GM19043 (cell line): ENCODE data around the gene ITGB6.
"Not testable (repeated sequence)": the region's sequence is repeated elsewhere in the genome, so short reads cannot be mapped to it uniquely, and the experiment has no call there.

Source experiments
- ATAC-seq: cut with Tn5 transposase; IDR thresholded peaks from one replicate; pipeline ENCODE4 v1.9.1; 2021; ENCODE audit warnings: low read depth; ENCODE audit not compliant: unreplicated experiment

ITGB6 gene

DNA sequence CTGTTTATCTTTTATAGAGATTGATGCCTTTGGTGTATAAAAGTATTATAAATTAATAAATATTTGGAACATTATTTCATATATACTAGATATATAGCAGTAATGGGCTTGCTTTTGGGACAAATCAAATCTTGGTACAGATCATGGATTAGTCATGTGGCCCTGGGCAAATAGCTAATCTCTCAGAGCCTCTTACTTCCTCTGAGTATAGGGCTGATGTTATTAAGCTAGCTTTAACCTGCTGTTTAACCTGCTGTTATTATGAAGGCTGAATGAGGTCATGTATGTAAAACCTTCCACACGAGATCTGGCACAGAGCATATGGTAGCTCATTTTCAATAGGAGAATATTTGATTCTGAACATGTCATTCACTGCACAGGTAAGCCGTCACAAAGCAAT, 5.7 kb downstream of the ITGB6 start:
- ATAC-seq: no peak

DNA sequence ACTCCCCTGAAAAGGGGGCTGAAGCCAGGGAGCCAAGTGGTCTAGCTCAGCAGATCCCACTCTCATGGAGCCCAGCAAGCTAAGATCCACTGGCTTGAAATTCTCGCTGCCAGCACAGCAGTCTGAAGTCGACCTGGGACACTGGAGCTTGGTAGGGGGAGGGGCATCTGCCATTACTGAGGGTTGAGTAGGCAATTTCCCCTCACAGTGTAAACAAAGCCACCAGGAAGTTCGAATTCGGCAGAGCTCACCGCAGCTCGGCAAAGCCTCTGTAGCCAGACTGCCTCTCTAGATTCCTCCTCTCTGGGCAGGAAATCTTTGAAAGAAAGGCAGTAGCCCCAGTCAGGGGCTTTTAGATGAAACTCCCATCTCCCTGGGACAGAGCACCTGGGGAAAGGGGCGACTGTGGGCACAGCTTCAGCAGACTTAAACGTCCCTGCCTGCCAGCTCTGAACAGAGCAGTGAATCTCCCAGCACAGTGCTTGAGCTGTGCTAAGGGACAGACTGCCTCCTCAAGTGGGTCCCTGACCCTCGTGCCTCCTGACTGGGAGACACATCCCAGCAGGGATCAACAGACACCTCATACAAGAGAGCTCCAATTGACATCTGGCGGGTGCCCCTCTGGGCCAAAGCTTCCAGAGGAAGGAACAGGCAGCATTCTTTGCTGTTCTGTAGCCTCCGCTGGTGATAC, 18.8 kb downstream of the ITGB6 start:
- ATAC-seq: not testable (repeated sequence)

DNA sequence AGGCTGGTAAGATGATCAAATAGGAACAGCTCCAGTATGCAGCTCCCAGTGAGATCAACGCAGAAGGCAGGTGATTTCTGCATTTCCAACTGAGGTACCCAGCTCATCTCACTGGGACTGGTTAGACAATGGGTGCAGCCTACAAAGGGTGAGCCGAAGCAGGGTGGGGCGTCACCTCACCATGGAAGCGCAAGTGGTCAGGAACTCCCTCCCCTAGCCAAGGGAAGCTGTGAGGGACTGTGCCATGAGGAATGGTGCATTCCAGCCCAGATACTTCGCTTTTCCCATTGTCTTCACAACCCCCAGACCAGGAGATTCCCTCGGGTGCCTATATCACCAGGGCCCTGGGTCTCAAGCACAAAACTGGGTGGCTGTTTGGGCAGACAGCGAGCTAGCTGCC, 19.4 kb downstream of the ITGB6 start:
- not testable (repeated sequence) for ATAC-seq

DNA sequence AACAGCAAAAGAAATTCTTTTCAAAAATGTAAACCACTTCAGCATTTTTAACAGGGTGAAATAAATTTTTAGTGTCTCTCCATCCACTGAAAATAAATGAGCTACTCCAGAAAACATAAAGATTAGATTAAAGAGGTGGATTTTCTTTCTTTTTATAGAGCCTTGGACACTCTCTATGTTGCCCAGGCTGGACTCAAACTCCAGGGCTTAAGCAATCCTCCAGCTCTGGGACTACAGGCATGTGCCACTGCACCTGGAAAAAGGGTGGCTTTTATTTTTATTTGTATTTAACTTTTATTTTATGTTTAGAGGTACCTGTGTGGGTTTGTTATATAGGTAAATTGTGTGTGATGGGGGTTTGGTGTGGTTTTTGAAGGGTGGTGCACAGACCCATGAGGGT, 19.9 kb downstream of the ITGB6 start:
- ATAC-seq: no peak

DNA sequence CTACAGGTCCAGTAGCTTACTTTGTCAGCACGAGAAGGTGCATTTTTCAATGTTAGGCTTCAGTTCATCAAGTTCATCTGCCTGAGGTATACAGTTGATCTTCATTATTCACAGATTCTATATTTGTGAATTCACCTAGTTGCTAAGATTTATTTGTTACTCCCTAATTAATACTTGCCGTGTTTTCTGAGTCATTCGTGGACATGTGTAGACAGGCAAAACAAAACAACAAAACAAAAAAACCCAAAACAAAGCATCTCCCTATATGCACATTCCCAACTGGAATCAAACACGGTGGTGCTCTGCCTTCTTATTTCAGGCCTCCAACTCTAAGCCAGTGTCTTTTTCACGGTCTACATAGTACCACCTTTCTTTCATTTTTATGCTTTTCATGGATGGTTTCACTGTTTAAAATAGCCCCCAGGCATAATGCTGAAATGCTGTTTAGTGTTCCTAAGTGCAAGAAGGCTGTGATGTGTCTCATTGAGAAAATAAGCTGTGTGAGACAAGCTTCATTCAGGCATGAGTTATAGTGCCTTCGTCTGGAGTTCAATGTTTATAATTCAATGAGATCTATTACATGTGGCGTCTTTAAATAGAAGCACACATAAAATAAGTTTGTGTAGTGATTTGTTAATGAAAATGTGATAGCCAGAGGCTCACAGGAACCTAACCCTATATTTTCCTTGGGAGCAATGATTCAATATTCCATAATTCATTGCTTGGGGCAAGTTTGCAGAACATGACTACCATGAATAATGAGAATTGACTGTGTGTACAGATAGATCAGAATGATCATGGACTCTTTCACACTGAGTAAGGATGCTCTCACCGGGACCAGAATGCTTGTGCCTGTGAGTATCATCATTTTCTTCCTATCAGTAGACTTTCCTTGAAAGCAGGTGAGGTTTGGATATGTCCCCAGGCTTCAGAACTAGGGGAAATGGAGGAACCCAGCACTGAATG, 24.6 kb downstream of the ITGB6 start:
- no peak for ATAC-seq

DNA sequence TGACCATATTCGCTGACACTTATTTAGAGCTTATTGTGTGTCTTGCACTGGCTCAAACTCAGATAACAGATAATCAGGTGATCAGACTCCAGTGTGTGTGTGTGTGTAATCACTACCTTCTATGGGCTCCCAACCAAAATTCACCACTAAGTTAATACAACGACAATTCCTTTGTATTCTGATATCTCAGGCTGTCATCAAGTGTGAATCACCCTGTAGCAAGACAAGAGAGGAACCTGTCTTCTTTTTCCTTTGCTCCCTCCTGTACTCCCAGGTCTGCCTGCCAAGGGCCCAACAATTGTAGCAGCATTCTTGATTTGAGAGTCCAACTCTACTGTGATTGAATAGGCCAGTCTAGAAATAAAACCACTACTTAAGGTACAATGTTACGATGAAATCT, 25.8 kb downstream of the ITGB6 start:
- ATAC-seq: no peak

DNA sequence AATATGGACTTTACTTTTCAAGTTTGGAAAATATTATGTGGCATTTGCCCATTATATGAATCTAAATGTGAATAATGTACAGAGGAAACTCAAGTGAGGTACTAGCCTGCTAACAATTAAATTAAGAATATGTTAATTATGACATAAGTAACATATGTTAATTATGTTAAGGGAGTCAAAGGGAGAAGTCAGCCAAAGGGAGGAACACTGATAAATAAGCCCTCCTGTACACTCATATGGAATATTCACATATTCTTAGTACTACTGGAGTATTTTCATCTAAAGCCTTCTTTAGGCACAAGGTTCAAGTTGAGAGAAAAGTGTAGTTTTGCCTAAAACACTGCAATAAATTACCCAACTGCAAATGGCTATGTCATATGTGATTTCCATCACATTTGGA, 30.1 kb downstream of the ITGB6 start:
- ATAC-seq: no peak

DNA sequence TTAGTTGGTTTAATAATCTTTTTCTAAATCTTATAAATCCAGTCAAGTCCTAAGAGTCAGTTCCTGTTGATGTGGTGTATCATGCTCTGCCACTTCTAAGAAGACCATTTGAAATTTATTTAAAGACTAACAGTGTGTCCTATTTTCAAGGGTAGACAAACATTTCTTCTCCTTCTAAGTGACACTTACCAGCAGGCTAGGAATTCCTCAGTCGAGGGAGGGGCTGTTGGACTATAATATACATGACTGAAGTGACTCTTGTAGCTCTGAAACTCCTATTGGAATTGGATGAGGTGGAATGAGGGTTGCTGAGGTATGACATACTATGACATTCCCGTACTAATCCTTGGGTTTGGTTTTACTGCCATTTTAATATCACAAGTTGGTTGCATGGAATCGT, 30.6 kb downstream of the ITGB6 start:
- no peak for ATAC-seq

DNA sequence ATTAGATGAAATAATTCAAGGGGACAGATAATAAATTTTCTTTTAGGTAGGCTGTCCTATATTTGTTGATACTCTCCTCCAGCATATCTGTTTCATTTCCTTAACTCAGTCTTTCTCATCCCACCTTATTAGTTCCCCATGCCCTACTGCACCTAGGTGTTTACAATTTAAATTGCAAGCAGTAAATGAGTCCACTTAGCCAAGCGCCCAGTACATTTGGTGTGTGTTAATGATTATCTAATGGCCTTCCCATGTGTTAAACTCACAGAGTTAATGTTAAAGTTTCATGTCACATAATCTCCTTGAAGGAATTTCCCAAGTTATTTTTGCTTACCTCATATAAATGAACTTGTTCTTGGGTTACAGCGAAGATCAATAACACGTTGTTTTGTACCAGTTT, 31.2 kb downstream of the ITGB6 start:
- no peak for ATAC-seq

DNA sequence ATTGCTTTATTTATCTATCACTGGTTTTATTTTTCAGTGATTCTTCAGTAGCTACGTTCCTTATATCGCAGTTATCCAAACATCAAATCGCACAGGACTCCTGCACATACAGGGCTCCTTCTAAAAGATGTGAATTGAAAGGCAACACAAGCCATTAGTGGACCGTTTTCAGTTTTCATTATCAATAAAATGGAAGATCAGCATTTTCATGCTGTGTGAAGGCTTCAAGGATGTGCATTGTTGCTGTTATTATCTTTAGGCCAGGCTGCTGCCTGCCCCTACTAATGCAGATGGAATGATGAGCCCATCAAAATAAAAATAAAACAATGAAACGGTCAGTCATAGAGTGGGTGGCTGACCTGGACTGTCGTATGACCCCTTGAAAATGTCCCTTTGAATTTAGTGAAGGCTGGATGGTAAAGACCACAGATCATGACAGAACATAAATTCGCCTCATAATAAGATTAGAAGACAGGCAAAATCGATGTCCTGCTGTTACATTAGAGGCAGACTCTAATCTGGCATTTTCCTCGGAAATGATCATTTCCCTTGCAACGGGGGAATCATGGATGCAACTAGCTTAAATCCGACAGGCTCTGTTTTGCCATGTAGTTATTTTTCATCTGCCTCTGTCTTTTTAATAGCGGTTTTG, 32.9 kb downstream of the ITGB6 start:
- ATAC-seq: no peak

DNA sequence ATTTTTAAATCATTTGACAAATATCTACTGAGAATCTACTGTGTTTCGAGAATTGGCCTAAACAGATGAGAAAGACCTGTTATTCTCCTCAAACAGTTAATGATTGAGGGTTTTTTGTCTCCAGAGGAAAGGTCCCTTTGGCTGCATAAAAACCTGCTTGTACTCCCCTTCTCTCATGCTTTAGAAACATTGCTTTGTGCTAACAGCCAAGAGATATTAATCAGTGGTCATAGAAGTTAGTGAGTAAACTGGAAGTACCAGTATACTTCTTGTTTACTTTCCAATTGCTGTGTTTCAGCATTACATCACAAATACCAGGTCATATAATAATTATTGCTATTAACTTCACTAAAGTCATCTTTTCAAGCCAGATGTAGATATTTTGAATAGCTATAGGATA, 34.1 kb downstream of the ITGB6 start:
- no peak for ATAC-seq

DNA sequence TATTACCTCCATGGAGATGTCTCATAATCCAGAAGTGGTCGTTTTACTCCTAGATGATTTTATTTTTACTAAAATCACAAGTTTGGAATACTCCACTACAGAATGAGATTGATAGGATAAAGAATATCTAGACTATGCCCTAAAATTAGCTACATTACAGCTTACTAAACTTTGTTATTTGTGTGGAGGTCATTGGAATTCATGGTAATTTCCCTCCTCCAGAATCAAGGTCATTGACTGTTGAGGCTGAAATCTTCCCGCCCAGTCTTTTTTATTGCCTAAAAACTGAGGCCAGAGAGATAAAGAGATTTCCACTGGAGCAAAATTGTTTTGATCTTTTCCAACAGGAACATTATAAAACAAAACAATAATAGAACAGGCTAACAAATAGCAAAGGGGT, 35.0 kb downstream of the ITGB6 start:
- no peak for ATAC-seq

DNA sequence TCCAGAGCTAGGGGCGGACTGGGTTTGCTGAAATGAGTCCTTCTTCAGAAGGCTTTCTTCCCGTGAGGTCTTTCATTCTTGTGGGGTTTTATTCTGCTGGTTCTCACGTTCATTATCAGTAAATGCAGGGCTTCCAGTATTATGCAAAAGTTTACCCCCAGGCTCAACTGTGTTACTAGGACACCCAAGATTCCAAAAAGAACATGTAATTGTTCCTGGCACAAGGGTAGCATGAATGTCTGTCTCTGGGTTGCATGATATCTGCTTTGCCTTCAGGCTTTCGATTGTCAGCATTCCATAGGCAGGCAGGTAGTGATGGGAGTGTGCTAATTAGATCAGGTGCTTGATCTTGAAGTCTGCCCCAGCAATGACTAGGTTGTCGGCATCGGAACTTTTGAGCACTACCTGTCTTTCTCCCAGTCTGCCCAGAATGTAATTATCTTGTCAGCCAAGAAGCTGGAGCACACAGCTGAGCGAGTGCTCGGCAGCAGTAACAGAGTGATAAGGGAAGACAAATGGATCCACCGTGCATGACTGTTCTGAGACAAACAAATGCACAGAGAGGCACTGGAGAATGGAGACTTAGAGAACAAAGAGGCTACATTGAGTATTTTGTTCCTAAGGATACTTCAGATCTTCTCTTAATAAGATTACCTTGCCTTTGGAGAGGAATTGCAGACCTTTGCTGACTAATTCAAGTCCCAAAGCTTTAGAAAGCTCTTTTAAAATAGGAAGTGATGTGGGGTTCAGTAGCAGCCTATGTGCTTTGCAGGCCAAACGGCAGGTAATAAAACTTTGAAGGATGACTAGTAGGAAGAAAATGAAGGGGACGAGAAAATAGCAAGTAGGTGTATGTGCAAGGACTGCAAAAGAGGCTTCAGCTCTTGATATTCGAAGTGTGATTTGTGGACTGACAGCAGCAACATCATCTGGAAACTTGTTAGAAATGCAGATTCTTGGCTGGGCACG, 41.9 kb downstream of the ITGB6 start:
- ATAC-seq: no peak

DNA sequence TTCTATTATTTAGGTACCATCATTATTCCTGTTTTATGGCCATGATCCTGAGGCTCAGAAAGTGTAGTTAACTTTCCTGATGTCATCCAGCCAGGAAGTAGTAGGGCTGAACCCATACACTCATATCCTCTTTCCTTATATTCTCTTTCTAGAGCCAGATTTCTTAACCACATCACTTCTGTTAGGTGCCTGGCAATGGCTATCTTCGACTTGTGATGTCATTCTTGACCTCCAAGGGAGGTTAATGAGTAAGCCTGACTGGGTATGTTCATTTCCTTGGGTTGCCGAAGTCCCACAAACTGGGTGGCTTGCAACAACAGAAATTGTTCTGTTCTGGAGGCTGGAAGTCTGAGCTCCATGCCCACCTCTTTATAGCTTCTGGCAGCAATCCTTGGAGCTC, 43.4 kb downstream of the ITGB6 start:
- ATAC-seq: no peak

DNA sequence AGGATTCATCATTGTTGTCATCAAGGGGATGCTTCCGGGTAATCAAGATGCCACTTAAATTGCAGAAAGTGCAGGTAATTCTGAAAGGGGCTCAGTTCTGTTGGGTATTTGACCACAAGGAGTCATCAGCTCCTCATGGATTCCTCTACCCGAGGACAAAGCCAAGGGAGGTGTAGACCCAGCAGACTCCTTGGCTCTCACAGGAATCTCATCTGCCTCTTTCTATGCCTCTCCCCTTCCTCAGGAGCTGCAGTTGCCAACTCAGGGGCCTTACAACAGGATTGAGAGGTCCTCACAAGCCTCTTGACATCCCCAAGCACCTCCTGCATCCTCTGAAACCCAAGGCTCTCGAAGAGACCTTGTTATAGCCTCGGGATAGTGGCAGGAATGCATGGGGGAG, 44.0 kb downstream of the ITGB6 start:
- no peak for ATAC-seq

DNA sequence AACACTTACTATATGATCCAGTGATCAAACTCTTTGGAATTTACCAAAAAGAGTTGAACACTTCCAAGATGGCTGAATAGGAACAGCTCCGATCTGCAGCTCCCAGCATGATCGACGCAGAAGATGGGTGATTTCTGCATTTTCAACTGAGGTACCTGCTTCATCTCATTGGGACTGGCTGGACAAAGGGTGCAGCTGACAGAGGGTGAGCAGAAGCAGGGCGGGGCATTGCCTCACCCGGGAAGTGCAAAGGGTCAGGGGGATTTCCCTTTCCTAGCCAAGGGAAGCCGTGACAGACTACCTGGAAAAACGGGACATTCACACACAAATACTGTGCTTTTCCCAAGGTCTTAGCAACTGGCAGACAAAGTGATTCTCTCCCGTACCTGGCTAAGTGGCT, 51.7 kb downstream of the ITGB6 start:
- not testable (repeated sequence) for ATAC-seq

DNA sequence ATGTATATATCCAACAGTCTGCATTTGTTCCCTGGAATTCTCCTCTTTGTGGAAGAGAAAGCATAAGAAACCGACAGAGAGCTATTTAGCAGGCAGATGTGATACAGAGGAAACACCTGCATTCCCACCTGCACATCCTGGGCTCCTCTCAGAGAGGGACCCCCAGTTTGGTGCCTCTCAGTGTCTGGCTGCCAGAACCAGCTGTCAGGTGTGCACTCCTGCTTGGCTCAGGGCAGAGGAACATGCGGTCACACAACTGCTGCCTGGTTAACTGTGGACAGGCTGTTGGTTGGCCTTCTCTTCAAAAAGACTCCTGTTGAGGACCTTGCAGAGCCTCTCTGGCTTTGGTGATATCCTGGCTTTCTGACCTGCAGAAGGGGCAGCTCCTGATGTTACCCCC, 54.6 kb downstream of the ITGB6 start:
- ATAC-seq: no peak

DNA sequence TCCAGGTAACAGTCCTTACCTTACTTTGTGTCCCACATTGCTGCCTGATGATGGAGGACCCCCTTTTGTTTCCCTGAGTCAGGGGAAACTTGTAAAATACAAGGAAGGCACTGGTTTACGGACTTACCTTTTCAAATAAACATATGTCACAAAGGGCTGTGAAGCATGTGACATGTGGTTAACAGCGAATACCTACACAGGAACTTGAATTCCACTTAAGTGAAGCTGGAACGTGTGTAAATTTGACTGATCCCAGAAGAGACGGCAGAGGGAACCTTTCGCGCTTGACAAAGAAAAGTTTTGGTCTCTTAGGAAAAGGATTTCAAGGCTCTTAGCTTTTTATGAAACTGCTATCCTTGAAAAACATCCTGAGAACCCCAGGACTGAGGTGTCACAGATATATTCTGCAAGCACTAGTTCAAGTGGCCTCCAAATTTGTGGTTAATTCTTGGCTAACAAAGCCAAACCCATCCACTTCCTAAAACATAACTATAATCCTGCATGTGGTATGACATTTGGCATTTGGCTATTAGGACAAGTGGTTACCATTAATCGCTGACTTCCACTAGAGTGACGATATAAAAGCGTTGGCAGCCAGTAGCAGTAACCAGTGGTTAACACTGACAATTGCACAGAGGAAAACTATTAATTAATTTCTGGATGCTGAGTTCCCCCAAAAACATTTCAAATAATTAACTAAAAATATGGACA, 55.6 kb downstream of the ITGB6 start:
- no peak for ATAC-seq

DNA sequence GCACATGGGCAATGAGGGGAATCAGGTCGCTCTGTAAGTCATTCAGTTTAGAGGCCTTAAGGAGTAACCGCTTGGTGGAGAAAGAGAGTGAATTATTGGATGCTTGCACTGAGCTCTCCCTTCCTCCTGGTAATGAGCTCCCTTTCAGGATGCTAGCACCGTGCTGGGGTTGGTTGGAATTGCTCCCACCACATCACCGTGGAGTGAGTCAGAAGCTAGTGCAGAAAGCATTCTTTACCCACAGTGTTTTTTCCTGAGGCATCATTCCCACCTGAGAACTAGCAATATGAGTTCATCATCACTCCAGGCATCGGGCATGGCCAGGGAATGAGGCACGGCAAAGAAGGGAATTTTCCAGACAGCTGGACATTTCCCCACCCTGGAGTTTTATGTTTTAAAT, 57.6 kb downstream of the ITGB6 start:
- no peak for ATAC-seq

DNA sequence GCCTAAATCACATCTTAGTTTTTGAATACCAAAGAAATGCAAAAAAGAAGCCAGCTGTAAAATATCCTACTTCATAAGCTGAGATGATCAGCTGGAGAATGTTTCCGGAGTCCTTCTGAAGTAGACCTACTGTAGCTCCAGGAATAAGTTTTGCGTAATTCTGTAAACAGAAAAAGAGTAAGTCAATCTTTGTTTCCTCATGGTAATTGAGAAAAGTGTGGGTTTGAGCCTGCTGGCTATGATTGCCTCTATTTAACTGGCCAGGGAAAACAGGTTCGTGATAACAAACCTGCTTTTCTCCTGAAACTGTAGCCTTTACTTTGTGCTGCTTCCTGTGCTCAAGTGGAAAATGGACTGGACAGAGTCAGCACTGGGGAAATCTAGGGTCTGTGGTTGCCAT, 58.2 kb downstream of the ITGB6 start:
- no peak for ATAC-seq
